Measurements from ENCODE around the gene PCDH9. TPM values are rescaled to one million over a fixed set of nuclear protein-coding genes. Genes with fewer than 3 reads are reported as not detected.

The PCDH9 gene
- total RNA-seq, 4 donors from 2014 or later: 0.64 to 1.1 (median 0.82) TPM

DNA sequence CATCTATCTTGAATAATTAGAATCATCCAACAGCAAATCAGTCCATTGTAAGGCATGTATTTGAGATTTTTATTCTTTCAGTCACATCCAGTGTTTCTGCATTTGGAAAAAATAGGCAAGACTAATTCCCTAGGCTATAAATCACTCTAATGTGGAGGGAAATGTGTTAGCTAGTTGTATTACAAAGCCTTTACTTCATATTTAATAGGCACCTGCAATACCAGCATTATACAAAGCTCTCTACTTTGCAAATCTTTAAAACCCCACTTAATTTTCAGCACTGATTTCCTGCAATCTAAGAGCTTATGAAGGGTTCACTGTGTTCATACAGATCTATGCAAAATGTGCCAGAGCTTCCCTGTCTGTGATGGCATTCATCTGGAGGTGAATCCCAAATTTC is 12.3 kb downstream of the PCDH9 start:
- TF ChIP-seq EP300 (IDR thresholded peaks at IDR 0.05) (no peak), POLR2A (IDR thresholded peaks at IDR 0.05) (no peak), POLR2AphosphoS5 (IDR thresholded peaks at IDR 0.05) (no peak)
- TF ChIP-seq, protein P1, sequence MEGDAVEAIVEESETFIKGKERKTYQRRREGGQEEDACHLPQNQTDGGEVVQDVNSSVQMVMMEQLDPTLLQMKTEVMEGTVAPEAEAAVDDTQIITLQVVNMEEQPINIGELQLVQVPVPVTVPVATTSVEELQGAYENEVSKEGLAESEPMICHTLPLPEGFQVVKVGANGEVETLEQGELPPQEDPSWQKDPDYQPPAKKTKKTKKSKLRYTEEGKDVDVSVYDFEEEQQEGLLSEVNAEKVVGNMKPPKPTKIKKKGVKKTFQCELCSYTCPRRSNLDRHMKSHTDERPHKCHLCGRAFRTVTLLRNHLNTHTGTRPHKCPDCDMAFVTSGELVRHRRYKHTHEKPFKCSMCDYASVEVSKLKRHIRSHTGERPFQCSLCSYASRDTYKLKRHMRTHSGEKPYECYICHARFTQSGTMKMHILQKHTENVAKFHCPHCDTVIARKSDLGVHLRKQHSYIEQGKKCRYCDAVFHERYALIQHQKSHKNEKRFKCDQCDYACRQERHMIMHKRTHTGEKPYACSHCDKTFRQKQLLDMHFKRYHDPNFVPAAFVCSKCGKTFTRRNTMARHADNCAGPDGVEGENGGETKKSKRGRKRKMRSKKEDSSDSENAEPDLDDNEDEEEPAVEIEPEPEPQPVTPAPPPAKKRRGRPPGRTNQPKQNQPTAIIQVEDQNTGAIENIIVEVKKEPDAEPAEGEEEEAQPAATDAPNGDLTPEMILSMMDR (IDR thresholded peaks at IDR 0.05): no peak

GRCh38 chr13:67216864-67217263 is 13.3 kb downstream of the PCDH9 start:
- Histone ChIP-seq H3K27ac (no peak overlapping the region), H3K4me1 (no peaks in the 10 kb centered on the region), H3K4me3 (no peak overlapping the region), H3K36me3 (no peaks in the 10 kb centered on the region), H3K9me3 (no peaks in the 10 kb centered on the region), H3K27me3 (no peaks in the 10 kb centered on the region)
- TF ChIP-seq POLR2AphosphoS5 (IDR thresholded peaks at IDR 0.05): no peak
- TF ChIP-seq, protein P1 (IDR thresholded peaks at IDR 0.05): no peak
- no peak for TF ChIP-seq POLR2A (IDR thresholded peaks at IDR 0.05)
- TF ChIP-seq EP300 (IDR thresholded peaks at IDR 0.05): no peak
- DNase-seq (ENCODE audit: low spot score in 2 of 2): no peak
- WGBS: 90% methylated on average over 4 of the region's 4 CpGs

More for the DNA sequence above, 12.3 kb downstream of the PCDH9 start:
- no peak overlapping the region for H3K27ac ChIP-seq
- no peak for DNase-seq (ENCODE audit: low spot score in 2 of 2)
- H3K4me3 ChIP-seq: no peak overlapping the region
- H3K27me3 ChIP-seq: no peaks in the 10 kb centered on the region
- no peaks in the 10 kb centered on the region for H3K9me3 ChIP-seq
- no peaks in the 10 kb centered on the region for H3K4me1 ChIP-seq
- H3K36me3 ChIP-seq: no peaks in the 10 kb centered on the region

DNA sequence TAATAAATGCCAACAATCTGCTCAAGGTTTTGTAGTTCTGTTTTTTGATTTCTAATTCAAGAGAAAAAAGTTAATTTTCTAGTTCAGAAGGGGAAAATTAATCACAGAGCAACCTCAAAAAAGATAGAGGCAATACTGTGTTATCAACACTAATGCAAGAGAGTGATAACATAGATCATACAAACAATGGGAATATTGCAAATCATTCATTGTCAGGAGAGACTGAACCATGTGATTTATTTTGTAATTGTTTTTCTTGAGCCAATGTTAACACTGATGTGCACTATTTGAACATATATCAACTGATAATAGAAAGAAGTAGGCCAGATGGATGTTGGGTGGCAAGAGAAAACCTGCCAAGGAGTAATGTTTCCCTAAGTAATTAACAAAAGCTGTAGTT is 19.9 kb downstream of the PCDH9 start:
- Histone ChIP-seq H3K27ac (no peak overlapping the region), H3K4me3 (no peak overlapping the region), H3K27me3 (no peaks in the 10 kb centered on the region), H3K36me3 (no peaks in the 10 kb centered on the region), H3K9me3 (no peaks in the 10 kb centered on the region), H3K4me1 (no peaks in the 10 kb centered on the region)
- TF ChIP-seq POLR2AphosphoS5 (IDR thresholded peaks at IDR 0.05): no peak
- no peak for TF ChIP-seq EP300 (IDR thresholded peaks at IDR 0.05)
- TF ChIP-seq, protein P1 (IDR thresholded peaks at IDR 0.05): no peak
- TF ChIP-seq POLR2A (IDR thresholded peaks at IDR 0.05): no peak
- DNase-seq (ENCODE audit: low spot score in 2 of 2): no peak

DNA sequence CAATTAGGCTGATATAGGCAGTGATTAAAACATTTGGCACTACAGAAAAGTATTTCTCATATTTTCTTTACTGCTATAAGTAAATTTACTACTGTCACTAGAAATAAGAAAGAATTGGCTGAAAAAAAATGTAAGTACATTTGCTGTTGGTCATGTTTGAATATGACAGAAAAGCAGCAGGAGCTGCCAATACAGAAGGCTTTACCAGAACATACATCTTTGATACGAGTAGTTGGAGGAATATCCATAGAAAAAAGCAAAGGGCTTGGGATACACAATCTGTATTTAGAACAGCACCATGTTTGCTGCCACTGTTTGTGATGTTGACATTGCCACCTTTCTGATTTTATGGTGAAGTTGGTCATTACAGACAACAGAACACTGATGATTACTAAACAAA is 21.6 kb downstream of the PCDH9 start:
- H3K27ac ChIP-seq: no peak overlapping the region
- WGBS: 64% methylated on average over 1 of the region's 1 CpG
- no peak overlapping the region for H3K4me3 ChIP-seq
- H3K27me3 ChIP-seq: no peaks in the 10 kb centered on the region
- H3K9me3 ChIP-seq: no peaks in the 10 kb centered on the region
- no peak for DNase-seq (ENCODE audit: low spot score in 2 of 2)
- TF ChIP-seq EP300 (IDR thresholded peaks at IDR 0.05): no peak
- TF ChIP-seq, protein P1 (IDR thresholded peaks at IDR 0.05): no peak
- TF ChIP-seq POLR2A (IDR thresholded peaks at IDR 0.05): no peak
- TF ChIP-seq POLR2AphosphoS5 (IDR thresholded peaks at IDR 0.05): no peak
- no peaks in the 10 kb centered on the region for H3K36me3 ChIP-seq
- no peaks in the 10 kb centered on the region for H3K4me1 ChIP-seq

DNA sequence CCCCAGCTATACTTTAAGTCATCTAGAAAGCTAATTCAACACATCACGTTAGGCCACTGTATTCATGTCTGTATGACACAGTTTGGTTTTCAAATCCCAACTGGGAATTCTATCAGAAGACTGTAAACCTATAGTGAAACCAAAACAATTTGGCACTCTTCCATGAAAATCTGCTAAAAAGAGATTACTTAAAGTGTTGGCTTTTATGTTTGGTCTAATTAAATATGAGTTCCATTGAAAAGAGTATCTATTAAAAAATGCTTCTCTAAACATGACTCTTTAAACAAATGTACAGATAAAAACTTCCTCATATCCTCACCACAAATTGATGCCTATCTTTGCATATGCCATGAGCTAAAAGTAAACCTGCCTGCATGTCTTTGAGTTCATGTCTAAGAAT is 25.4 kb downstream of the PCDH9 start:
- H3K9me3 ChIP-seq: no peaks in the 10 kb centered on the region
- H3K4me1 ChIP-seq: no peaks in the 10 kb centered on the region
- H3K27ac ChIP-seq: no peak overlapping the region
- WGBS: 65% methylated on average over 1 of the region's 1 CpG
- no peak for DNase-seq (ENCODE audit: low spot score in 2 of 2)
- H3K36me3 ChIP-seq: no peaks in the 10 kb centered on the region
- H3K27me3 ChIP-seq: no peaks in the 10 kb centered on the region
- H3K4me3 ChIP-seq: no peak overlapping the region
- TF ChIP-seq POLR2A (IDR thresholded peaks at IDR 0.05) (no peak), EP300 (IDR thresholded peaks at IDR 0.05) (no peak), POLR2AphosphoS5 (IDR thresholded peaks at IDR 0.05) (no peak)
- TF ChIP-seq, protein P1 (IDR thresholded peaks at IDR 0.05): no peak

Measured in suprapubic skin (tissue), 4 donors.